HTERT RPE-1 (cell line): ENCODE data around the gene CHST15.

Experiments
- in situ Hi-C: fragments of 300-500 bp; cut with MboI; formaldehyde crosslinking; loops from 4 replicates; pipeline ENCODE4 v1.14.3; 2020; ENCODE audit warnings: low sequenced_read_pairs

Gene CHST15

DNA sequence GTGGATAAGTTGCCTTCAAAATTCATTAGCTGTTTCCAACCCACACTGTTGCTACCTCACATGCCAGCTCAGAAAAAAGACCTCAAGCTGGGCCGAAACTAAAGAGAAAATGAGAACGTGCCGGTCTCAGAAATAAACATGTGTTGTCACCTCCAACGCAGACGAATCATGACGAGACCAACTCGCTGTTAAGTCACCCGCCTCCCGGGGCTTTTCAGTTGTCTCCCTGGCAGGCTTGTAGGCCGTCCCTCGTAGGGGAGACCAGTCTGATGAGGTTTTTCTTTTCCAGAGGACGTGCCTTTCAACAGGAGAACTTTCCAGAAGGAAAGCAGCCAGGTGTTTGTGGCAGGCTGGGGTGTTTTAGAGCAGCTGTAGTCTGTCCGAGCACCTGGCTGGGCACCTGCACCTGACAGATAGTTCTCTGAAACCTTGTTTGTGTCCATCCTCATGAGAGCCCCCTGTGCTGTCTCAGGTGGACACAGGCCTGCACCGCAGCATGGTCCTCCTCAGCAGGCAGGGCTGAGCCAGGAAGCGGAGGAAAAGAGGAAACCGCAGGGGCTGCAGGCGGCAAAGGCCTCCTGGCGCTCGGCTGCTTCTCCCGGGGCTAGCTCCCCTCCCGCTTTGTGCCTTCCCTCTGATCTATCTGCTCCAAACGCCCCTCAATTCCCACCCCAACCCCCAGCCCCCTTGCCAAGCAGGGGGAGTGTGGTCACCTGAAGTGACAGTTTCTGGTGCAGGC lies 78.8 kb downstream of the CHST15 start:
- in situ Hi-C loops, result no loop called here

GRCh38 chr10:124013916-124014315 lies 79.5 kb downstream of the CHST15 start:
- in situ Hi-C loops, result no loop called here

GRCh38 chr10:124012991-124013390 lies 80.4 kb downstream of the CHST15 start:
- in situ Hi-C loops, result no loop called here

DNA sequence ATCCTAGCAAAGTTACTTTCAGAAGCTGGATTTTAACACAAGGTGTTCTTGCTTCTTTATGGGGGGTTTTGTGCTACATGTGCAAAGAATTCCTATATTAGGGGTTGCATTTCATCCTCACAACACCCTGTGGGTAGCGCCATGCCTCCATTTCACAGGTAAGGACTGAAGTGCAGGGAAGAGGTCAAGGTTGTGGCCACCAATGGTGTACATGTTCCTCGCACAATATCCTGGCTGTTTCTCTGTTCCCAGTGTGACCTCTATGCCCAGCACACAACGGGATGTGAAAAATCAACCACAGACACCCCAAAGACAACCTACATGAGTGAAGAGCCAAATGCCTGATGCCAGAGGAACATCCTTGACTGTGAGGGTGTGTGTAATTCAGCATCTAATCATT lies 80.8 kb downstream of the CHST15 start:
- in situ Hi-C loops, result no loop called here

DNA sequence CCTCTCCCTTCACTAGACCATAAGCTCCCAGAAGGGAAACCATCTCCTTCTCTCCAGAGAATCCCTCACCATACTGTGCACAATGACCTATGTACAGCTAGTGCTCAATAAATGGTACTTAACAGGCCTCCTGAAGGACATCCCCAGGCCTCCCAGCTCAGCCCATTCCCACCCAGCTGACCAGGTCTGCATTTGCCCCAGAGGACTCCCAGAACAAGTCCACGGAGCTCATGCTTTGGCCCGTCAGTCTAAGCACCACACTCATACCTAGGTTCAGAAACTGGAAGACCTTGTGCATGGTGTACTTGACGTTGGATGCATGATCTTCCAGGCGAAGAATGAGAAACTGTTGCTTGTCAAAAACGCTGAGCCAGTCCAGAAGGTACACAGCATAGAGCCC lies 81.3 kb downstream of the CHST15 start:
- in situ Hi-C loops, result no loop called here

- in situ Hi-C loops, result no loop called here
Measured at GRCh38 chr10:124011464-124011863, 81.9 kb downstream of the CHST15 start.

- in situ Hi-C loops, result no loop called here
Measured at GRCh38 chr10:124010563-124011131, 82.8 kb downstream of the CHST15 start.

GRCh38 chr10:124010024-124010423 lies 83.4 kb downstream of the CHST15 start:
- in situ Hi-C loops, result no loop called here

GRCh38 chr10:124009231-124010015 lies 84.0 kb downstream of the CHST15 start:
- in situ Hi-C loops, result no loop called here

DNA sequence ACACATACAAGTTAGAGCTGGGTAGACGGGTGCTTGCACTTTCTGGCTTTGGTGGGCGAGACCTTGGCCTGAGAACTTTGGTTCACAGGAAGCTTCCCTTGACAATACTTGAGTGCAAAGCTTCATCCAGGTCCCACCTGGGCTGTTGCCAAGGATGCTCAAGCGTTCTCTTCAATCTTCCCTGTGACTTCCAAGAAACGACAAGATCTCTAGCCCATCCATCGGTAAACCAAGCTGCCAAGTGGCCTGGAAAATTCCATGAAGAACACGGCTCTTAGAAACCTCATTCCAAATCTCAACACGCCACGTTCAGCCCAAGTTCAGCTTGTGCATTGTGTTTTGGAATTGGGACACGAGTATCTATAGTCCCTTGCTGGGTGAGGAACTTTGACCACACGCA lies 84.7 kb downstream of the CHST15 start:
- in situ Hi-C loops, result no loop called here

GRCh38 chr10:124008187-124008586 lies 85.2 kb downstream of the CHST15 start:
- in situ Hi-C loops, result no loop called here

GRCh38 chr10:124007773-124008145 lies 85.6 kb downstream of the CHST15 start:
- in situ Hi-C loops, result no loop called here

- in situ Hi-C loops, result no loop called here
Measured at GRCh38 chr10:124007102-124007772, 86.2 kb downstream of the CHST15 start.

- in situ Hi-C loops, result no loop called here
Measured at GRCh38 chr10:124006526-124006925, 86.9 kb downstream of the CHST15 start.

- in situ Hi-C loops, result no loop called here
Measured at GRCh38 chr10:124005991-124006392, 87.4 kb downstream of the CHST15 start.

DNA sequence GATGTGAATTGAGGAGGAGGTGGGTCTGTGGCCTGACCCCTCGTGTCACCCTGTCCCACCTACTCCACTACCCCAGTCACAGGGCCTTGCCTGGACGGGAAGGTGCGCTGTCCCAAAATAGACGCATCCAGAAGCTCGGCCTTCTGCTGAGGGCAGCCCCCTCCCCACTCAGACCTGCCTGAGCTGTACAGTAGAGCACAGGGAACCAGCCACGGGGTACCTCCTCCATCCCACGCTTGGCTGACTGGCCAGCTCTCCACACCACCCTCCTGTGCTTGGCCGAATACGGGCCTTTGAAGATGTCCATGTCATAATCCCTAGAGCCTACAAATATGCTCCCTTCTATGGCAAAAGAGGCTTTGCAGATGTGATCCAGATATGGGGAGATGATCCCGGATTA lies 88.3 kb downstream of the CHST15 start:
- in situ Hi-C loops, result no loop called here

GRCh38 chr10:124004663-124005004 lies 88.8 kb downstream of the CHST15 start:
- in situ Hi-C loops, result no loop called here

- in situ Hi-C loops, result no loop called here
Measured at GRCh38 chr10:124003871-124004662, 89.3 kb downstream of the CHST15 start.

DNA sequence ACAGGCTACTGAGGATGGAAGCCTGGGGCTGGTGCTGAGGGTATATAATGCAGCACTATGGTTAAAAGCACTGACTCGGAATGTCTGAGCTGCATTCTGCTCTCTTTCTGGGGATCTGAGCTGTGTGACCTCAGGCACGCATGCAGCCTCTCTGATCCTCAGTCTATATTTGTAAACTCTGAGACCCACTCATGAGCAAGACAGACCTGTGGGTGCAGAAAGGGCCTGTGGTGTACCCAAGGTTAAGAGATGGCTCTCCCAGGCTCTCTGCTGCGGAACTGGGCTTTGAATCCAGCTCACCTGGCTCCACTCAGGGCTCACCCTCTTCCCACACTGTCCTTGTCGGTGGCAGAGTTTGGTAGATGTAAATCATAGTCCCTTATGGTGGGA lies 89.9 kb downstream of the CHST15 start:
- in situ Hi-C loops, result no loop called here

GRCh38 chr10:124003070-124003419 lies 90.4 kb downstream of the CHST15 start:
- in situ Hi-C loops, result no loop called here
